Thymus (tissue), 11 donors: ENCODE results near the gene ABCG1. TPM values are rescaled to one million over a fixed set of nuclear protein-coding genes. Genes with fewer than 3 reads are reported as not detected.

Experiments
- DNase-seq, 9 donors: peaks; one replicate each; pipeline ENCODE4 v3.0.0-alpha.2; 2013; ENCODE audit warnings: low spot score in 9 of 9, low read depth in 6 of 9, missing footprints in 1 of 9
- H3K27ac ChIP-seq, 2 donors: one replicate each; pipeline ENCODE4 v1.5.1; 2013; ENCODE audit warnings: control low read depth in 1 of 2, low read depth in 1 of 2, low read length in 1 of 2, mild to moderate bottlenecking in 1 of 2, moderate library complexity in 1 of 2
- H3K27me3 ChIP-seq, 2 donors: one replicate each; pipeline ENCODE4 v1.5.1; 2013; ENCODE audit warnings: low read length in 1 of 2; ENCODE audit not compliant: control insufficient read depth in 2 of 2, insufficient read depth in 1 of 2
- H3K36me3 ChIP-seq, 2 donors: one replicate each; pipeline ENCODE4 v1.5.1; 2013; ENCODE audit warnings: low read length in 1 of 2, mild to moderate bottlenecking in 1 of 2, moderate library complexity in 1 of 2; ENCODE audit not compliant: control insufficient read depth in 2 of 2, insufficient read depth in 2 of 2
- H3K4me1 ChIP-seq, 2 donors: one replicate each; pipeline ENCODE4 v1.5.1; 2013; ENCODE audit warnings: low read length in 2 of 2; ENCODE audit not compliant: control insufficient read depth in 2 of 2, insufficient read depth in 2 of 2
- H3K4me3 ChIP-seq, 2 donors: one replicate each; pipeline ENCODE4 v1.5.1; 2013; ENCODE audit warnings: low read length in 2 of 2, control low read depth in 1 of 2, mild to moderate bottlenecking in 1 of 2
- H3K9me3 ChIP-seq, 2 donors: one replicate each; pipeline ENCODE4 v1.5.1; 2013; ENCODE audit warnings: low read length in 1 of 2, mild to moderate bottlenecking in 1 of 2; ENCODE audit not compliant: control insufficient read depth in 2 of 2, insufficient read depth in 1 of 2
- WGBS: extraction: QIAGEN DNeasy Blood & Tissue Kit; methylation state at CpG from one replicate; pipeline ENCODE4 v1.1.7; 2013; 5-methylcytosine and 5-hydroxymethylcytosine counted together
- polyA plus RNA-seq: library from polyadenylated mRNA; stranded (reverse); fragments of 200-250 nt; gene quantifications from one replicate; pipeline ENCODE4 v1.2.3, GENCODE V29; 2013
- total RNA-seq: library from RNA; stranded (reverse); fragments of 120-200 nt; gene quantifications from one replicate; pipeline ENCODE4 v1.2.4, GENCODE V29; 2013
- donor health status: healthy.

The ABCG1 gene
- total and polyA plus RNA-seq, 2 donors, result 20.5 to 28.8 TPM

DNA sequence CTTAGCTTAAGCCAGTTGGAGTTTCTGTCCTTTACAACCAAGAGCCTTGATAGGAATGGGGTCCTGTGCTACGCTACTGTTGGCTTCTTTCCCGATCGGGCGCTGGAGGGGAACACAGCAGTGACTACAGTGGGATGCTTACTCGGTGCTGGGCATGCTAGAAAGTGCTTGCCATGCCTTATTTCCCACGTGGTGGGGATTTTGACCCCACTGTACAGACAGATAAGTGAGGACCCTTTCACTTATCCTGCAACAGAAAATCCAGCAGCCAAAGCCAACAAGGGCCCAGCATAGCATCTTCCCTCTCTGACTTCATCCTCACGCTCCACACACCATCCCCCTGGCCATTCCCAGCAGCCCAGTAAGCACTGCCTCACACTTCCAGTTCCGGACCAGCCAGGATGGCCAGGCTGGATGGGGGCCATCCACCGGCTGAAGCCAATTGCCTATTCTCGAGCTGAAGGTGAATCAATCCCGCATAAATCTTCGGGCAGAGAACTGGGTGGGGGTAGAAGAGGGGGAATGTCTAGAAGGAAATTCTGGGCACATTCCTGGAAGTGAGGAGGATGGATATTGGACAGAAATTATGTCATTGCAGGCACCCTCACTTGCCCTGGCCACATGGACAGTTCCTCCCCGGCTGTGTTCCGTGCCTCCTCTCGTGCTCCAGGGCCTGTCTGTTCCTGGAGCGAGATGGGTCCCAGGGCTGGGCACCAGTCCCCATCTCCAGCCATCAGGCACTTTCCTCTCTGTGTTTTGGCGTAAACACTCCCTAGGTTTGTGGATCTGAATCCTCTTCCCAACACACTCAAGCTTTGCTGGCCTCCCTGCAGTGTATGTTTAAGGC lies 2.0 kb upstream of the ABCG1 start:
- no peak overlapping the region for H3K27ac ChIP-seq
- no peaks in the 10 kb centered on the region for H3K36me3 ChIP-seq
- H3K4me1 ChIP-seq, result peaks cover 18 to 32% of the 10 kb centered on the region in 2 donors
- DNase-seq, result no peak
- 94% methylated on average over 17 of the region's 17 CpGs for WGBS
- H3K4me3 ChIP-seq, result no peak overlapping the region
- H3K27me3 ChIP-seq, result peaks cover 0 to 6% of the 10 kb centered on the region in 2 donors
- peaks cover 4 to 32% of the 10 kb centered on the region in 2 donors for H3K9me3 ChIP-seq

DNA sequence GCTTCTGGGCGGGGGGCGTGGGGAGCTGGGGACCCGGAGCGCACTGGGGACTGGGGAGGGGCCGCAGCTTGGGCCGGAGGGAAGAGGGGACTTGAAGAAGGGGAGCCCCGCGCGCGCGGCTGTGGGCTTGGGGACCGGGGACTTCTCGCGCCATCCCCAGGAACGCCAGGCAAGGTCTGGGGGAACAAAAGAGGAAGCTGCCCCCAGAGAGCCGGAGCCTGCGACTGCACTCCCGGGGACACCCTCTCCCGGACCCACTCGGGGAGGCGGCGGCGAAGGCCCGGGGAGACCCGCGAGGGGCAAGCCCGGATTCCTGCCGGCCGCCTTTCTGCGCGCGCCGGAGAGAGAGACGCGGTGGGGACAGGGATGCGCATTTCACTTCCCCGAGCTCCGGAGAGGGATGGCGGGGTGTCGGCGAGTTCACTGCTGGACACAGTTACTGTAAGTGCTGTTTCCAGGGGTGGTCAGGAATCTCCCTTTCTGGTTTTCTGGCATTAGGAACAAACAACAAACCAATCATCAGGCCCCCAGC lies 732 bp downstream of the ABCG1 start:
- peaks cover 4 to 5% of the 10 kb centered on the region in 2 donors for H3K36me3 ChIP-seq
- peaks cover 36 to 58% of the 10 kb centered on the region in 2 donors for H3K4me1 ChIP-seq
- H3K9me3 ChIP-seq, result peaks cover 4 to 27% of the 10 kb centered on the region in 2 donors
- H3K4me3 ChIP-seq, result peak overlapping the region; percentile 61 to 81
- H3K27me3 ChIP-seq, result peaks cover 0 to 6% of the 10 kb centered on the region in 2 donors
- peak overlapping the region; percentile 79 to 86 for H3K27ac ChIP-seq
- WGBS, result under 1% methylated on average over 41 of the region's 41 CpGs
- DNase-seq, result no peak

DNA sequence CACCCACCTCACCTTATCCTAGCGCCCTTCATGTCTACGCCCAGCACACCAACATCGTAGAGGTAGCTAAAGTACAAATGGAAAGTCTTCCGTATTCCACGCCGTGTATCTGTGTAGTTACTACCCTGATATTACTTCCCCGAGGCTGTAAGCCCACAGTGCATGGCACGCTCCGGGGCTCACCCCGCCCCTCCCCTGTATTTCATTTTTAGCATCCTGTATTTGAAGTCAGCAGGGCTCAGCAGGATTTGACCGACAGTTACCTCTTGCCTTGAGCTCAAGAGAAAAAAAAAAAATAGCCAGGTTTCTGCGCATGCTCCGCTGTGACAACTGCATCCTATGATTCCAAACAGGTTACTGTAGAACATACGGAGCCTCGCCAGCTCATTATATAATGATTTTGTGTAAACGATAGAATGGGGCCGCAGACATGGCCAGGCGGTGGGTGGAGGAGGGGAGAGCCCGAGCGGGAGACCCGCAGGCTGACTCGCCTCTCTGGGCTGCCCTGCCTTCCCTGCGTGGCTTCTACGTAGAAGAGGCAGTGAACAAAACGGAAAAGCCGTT lies 1.3 kb downstream of the ABCG1 start:
- WGBS, result under 1% methylated on average over 26 of the region's 26 CpGs
- H3K36me3 ChIP-seq, result peaks cover 4 to 5% of the 10 kb centered on the region in 2 donors
- peak; percentile 78 to 97 (median 90) for DNase-seq
- H3K4me1 ChIP-seq, result peaks cover 36 to 58% of the 10 kb centered on the region in 2 donors
- H3K27ac ChIP-seq, result peak overlapping the region; percentile 79 to 86
- peaks cover 0 to 6% of the 10 kb centered on the region in 2 donors for H3K27me3 ChIP-seq
- H3K9me3 ChIP-seq, result peaks cover 4 to 22% of the 10 kb centered on the region in 2 donors
- peak overlapping the region; percentile 61 to 81 for H3K4me3 ChIP-seq

DNA sequence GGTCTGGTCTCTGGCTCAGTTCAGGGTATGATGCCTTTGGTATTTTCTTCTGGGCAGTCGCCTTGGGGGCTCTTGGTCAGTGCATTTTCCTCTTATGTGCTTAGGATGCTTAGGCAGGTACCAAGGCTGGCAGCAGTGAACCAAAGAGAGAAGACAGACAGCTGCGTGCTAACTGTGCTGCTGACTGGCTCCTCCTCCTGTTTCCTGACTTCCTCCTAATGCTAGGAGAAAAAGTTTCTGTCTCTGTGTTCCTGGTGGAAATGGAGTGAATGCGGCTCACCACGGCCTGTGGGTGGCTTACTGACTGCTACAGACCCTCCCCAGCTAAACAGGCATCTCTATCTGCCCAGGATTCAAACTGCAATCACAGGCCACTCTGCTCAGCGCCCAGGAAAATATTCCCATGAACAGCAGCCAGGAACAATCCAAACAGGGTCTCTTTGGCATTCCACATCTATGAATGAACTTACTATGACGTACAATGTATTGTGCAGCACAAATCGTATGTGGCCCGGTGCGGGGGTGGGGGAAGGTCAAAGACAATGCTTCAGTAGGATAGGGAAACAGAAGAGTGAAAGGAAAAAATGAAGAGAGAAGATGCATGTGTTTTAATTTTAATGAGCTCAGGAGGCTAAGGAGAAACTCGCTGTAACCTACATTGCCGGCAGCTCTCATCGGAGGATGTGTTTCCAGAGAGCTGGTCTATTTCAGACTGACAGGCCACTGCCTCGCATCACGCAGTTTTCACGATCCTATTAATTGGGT lies 2.8 kb downstream of the ABCG1 start:
- Histone ChIP-seq H3K4me1 (peaks cover 48 to 73% of the 10 kb centered on the region in 2 donors), H3K27ac (peak overlapping the region in 1 of 2 donors; percentile 43), H3K9me3 (peaks cover 0 to 7% of the 10 kb centered on the region in 2 donors), H3K27me3 (peaks cover 0 to 6% of the 10 kb centered on the region in 2 donors), H3K36me3 (peaks cover 17% of the 10 kb centered on the region in 2 donors), H3K4me3 (no peak overlapping the region)
- 78% methylated on average over 15 of the region's 15 CpGs for WGBS
- DNase-seq, result no peak

DNA sequence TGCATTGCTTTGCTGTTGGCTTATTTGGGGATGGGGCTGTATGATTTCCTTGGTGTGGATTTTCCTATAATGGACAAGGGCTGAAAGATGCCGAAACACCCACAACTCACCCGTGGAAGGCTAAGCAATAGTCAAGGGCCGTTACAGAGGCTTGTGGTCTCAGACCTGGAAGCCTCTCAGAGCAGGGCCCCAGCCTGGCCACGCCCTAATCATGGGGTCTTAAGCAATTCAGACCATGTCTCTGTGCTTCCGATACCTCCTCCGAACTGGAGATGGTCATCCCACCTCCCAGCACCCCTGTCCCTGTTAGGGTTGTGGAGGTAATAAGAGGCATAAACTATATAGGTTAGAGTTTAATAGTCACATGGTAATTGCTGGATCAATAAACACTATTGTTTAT lies 3.4 kb downstream of the ABCG1 start:
- H3K4me1 ChIP-seq, result peaks cover 54 to 79% of the 10 kb centered on the region in 2 donors
- peaks cover 0 to 1% of the 10 kb centered on the region in 2 donors for H3K9me3 ChIP-seq
- H3K36me3 ChIP-seq, result peaks cover 19 to 23% of the 10 kb centered on the region in 2 donors
- no peak overlapping the region for H3K27ac ChIP-seq
- 95% methylated on average over 6 of the region's 6 CpGs for WGBS
- peaks cover 0 to 6% of the 10 kb centered on the region in 2 donors for H3K27me3 ChIP-seq
- no peak overlapping the region for H3K4me3 ChIP-seq
- DNase-seq, result no peak

DNA sequence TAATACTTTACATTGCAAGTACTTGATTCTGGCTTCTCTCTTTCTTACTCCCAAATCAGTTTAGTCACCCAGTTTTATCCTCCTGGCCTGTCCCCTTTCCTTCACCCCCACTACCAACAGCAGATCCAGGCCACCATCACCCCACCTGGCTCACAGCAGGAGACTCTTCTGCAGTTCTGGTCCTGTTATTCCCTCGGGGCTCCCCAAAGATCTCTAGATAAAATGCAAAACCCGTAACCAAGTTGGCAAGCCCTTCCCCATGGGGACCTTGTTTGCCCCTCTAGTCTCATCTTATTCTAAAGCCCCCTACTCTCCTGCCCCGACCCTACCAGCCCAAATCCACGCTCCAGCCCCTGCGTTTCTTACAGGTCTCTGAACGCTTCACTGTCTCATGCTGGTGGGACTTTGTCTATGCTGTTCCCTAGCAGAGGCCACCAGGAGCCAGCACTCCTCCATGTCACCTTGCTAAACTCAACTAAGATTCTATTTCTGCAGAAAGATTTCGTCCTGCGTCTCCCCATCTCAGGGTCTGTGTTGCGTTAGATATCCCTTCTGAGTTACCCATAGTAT lies 4.0 kb downstream of the ABCG1 start:
- no peak for DNase-seq
- H3K4me3 ChIP-seq, result no peak overlapping the region
- peaks cover 0 to 6% of the 10 kb centered on the region in 2 donors for H3K27me3 ChIP-seq
- peaks cover 0 to 5% of the 10 kb centered on the region in 2 donors for H3K9me3 ChIP-seq
- peak overlapping the region in 1 of 2 donors; percentile 19 for H3K27ac ChIP-seq
- peaks cover 58 to 83% of the 10 kb centered on the region in 2 donors for H3K4me1 ChIP-seq
- 96% methylated on average over 9 of the region's 9 CpGs for WGBS
- peaks cover 24 to 26% of the 10 kb centered on the region in 2 donors for H3K36me3 ChIP-seq

DNA sequence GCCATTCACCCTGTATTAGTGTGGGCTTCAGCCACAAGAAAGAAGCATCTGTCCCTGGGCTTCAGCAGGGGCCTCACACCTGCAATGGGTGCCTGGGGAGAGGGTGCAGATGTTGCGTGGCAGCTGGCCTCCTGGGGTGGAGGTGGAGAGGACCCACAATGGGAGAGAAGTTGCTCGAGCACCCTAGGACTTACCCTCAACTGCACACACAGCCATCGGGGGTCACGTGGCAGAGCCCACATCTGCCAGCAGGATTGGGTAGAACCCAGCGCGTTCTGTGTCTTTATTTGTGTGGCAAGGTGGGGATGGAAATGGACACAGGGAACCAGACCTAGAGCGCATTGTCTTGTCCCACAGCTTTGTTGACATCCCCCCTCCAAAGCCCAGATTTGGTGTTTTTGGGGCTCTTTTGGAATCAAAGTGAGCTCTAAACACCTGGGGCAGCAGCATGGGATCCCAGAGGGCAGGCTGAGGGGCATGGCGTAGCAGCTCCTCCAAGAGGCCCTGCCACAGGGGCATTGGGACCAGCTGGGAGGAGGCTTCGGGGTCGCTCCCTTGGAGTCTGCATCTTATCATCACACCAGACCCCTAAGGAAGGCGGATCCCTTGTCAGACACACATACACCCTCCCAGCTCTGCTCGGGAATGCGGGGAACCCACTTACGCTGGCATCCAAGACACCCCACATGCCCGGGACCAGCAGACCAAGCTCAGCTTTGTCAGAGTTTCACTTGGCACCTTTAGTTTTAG lies 5.1 kb downstream of the ABCG1 start:
- Histone ChIP-seq H3K4me1 (peaks cover 64 to 85% of the 10 kb centered on the region in 2 donors), H3K27me3 (peaks cover 0 to 3% of the 10 kb centered on the region in 2 donors), H3K27ac (peak overlapping the region in 1 of 2 donors; percentile 19), H3K9me3 (peaks cover 0 to 9% of the 10 kb centered on the region in 2 donors), H3K4me3 (no peak overlapping the region), H3K36me3 (peaks cover 25 to 26% of the 10 kb centered on the region in 2 donors)
- WGBS, result 73% methylated on average over 15 of the region's 15 CpGs
- no peak for DNase-seq

DNA sequence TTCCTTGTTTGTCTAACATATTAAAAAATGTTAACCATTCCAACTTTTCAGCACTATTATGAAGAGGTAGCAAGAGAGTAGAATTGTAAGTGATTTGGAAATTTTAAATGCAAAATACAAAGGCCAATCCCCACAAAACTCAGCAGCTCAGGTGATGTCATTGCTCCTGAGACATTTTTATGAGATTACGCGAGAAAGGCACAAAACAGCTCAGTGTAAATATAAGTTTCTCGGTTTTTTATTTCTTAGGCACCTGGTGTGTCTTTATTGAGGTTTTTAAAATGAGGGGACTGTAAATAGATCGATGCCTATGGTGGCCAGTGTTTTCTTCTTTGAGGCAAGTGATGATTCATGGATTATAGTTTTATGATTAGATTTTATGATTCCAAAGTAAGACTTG lies 6.1 kb downstream of the ABCG1 start:
- H3K9me3 ChIP-seq, result peaks cover 0 to 9% of the 10 kb centered on the region in 2 donors
- H3K4me1 ChIP-seq, result peaks cover 71 to 93% of the 10 kb centered on the region in 2 donors
- H3K4me3 ChIP-seq, result no peak overlapping the region
- H3K27ac ChIP-seq, result no peak overlapping the region
- WGBS, result 97% methylated on average over 4 of the region's 4 CpGs
- H3K27me3 ChIP-seq, result no peaks in the 10 kb centered on the region
- peaks cover 25 to 26% of the 10 kb centered on the region in 2 donors for H3K36me3 ChIP-seq
- DNase-seq, result no peak
